Measurements from ENCODE around the gene IGF2BP2. TPM values are rescaled to one million over a fixed set of nuclear protein-coding genes. Genes with fewer than 3 reads are reported as not detected.

IGF2BP2 gene
- total RNA-seq, 4 donors from 2014 or later = 3.0 to 13.8 (median 6.8) TPM

DNA sequence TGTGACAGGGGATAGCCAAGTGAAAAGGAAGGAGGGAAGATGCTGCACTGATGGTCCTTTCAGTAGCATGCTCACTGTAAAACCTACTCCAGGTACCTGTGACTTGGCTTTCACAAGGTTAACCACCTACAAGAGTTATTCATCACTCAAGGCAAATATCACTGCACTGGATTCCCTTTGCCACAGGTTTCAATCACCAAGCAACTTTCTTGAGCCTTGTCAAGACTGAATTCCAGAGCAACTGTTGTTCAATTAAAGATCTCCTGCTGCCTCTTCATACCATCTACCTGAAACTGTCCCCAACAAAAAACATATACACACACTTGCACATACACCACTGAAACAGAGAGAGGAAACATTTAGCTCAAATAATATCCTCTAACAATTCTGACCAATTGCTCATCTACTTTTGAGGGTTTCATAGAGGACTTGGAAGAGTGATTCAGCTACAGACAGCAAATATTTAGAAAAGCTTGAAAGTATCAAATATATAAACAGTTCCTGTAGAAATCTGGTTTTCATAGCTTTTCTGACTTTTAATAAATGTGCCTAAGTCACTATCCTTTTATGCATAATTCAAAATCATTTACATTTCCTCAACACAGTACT, 6.5 kb downstream of the IGF2BP2 start:
- H3K27ac ChIP-seq = no peak overlapping the region
- no peaks in the 10 kb centered on the region for H3K9me3 ChIP-seq
- no peak for DNase-seq
- no peaks in the 10 kb centered on the region for H3K36me3 ChIP-seq
- peaks cover 3 to 17% (median 5%) of the 10 kb centered on the region in 3 donors for H3K4me1 ChIP-seq
- no peak for TF ChIP-seq POLR2A (IDR thresholded peaks at IDR 0.05)
- TF ChIP-seq, protein P1, sequence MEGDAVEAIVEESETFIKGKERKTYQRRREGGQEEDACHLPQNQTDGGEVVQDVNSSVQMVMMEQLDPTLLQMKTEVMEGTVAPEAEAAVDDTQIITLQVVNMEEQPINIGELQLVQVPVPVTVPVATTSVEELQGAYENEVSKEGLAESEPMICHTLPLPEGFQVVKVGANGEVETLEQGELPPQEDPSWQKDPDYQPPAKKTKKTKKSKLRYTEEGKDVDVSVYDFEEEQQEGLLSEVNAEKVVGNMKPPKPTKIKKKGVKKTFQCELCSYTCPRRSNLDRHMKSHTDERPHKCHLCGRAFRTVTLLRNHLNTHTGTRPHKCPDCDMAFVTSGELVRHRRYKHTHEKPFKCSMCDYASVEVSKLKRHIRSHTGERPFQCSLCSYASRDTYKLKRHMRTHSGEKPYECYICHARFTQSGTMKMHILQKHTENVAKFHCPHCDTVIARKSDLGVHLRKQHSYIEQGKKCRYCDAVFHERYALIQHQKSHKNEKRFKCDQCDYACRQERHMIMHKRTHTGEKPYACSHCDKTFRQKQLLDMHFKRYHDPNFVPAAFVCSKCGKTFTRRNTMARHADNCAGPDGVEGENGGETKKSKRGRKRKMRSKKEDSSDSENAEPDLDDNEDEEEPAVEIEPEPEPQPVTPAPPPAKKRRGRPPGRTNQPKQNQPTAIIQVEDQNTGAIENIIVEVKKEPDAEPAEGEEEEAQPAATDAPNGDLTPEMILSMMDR (IDR thresholded peaks at IDR 0.05) = no peak
- no peak overlapping the region for H3K4me3 ChIP-seq
- intact Hi-C loops (cut with DNase I) = no loop called here
- H3K27me3 ChIP-seq = peaks cover 0 to 79% (median 12%) of the 10 kb centered on the region in 4 donors

DNA sequence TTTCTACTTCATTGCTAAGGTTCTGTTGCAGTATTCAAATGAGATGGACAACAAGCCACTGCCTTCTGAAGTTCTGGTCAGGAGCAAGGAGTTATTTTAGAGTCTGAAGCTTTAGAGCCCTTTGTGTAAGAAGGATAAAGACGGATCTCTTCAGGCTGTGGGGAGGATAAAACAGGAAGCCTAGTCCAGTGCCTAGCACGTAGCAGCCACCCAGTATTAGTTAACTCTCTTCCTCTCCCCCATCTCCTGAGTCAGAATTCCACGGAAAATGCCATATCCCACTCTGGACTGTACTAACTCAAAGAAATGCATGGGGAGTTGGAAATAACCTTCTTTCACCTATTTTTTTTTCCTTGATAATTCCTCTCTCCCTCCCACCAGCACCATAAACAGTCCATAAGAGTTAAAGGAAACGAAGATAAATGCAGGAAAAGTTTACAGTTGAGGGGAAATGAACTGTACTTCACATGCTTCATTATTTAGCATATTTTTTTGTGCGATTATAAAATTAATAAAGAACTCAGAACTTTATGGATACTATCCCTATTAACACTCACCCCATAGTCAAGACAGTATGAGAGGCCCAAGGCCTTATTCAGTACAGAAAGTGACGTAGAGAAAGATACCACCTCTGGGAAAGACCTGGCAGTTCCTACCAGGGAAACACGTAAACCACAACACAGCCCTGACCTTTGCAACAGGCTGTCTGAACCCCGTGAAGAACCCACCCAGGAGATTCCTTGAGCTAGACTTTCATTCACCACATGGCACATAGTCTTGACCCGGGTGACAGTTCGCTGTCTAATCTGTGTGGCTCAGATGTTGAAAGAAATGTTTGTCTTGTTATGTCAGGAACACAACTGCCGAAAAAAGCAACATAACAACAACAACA, 9.2 kb downstream of the IGF2BP2 start:
- no peaks in the 10 kb centered on the region for H3K36me3 ChIP-seq
- peaks cover 0 to under 1% (median 0%) of the 10 kb centered on the region in 3 donors for H3K4me1 ChIP-seq
- no peak overlapping the region for H3K4me3 ChIP-seq
- intact Hi-C loops (cut with DNase I) = no loop called here
- 72 to 75% methylated on average over 11 of the region's 11 CpGs for WGBS, 2 donors
- no peaks in the 10 kb centered on the region for H3K9me3 ChIP-seq
- TF ChIP-seq, protein P1 (IDR thresholded peaks at IDR 0.05) = no peak
- TF ChIP-seq POLR2A (IDR thresholded peaks at IDR 0.05) = no peak
- no peak overlapping the region for H3K27ac ChIP-seq
- H3K27me3 ChIP-seq = peaks cover 0 to 51% (median 0%) of the 10 kb centered on the region in 4 donors
- no peak for DNase-seq

DNA sequence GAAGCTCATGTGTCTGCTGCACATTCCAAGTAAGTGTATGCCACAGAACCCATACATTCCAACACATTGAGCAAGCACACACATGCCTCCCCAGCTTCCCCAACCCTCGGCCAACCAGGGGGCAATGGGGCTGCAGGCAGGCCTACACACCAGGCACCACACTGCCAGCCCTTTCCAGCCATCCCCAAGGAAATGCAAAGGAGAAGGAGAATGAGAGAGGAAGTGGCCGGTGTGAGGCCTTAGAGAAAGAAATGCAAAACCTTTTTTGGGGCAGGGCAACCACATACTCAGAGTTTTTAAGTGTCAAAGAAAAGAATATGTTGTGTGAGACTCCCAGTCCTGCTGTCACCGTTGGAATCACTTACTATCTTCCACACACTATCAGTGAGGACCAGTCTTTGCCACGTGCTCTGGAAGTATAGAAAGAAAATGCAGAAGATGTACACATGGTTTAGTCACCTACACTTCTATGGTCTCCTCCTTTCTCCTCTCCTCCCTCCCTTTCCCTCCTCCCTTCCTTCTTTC, 11.1 kb downstream of the IGF2BP2 start:
- TF ChIP-seq POLR2A (IDR thresholded peaks at IDR 0.05) = no peak
- TF ChIP-seq, protein P1 (IDR thresholded peaks at IDR 0.05) = no peak
- Histone ChIP-seq H3K36me3 (no peaks in the 10 kb centered on the region), H3K4me1 (no peaks in the 10 kb centered on the region), H3K27me3 (peaks cover 0 to 32% (median 0%) of the 10 kb centered on the region in 4 donors), H3K4me3 (no peak overlapping the region), H3K9me3 (no peaks in the 10 kb centered on the region), H3K27ac (no peak overlapping the region)
- intact Hi-C loops (cut with DNase I) = no loop called here
- DNase-seq = no peak
- 48 to 57% methylated on average over 4 of the region's 4 CpGs for WGBS, 2 donors

DNA sequence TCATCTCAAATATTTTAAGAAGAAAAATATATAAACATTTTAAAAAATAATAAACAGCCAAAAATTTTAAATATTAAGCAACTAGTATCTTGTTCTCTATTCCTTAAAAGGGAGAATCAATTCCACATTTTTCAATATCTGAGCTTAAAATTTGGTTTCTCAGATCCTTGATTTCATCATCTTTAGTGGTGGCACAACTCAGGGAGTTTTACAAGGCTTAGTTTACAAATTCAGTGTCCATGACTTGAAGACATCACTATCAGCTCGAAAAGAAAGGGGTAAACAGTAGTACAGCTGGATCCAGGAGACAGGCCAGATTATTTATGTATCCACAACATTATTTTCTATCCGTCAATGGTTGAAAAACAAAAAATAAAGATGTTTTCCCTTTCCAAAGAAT, 11.6 kb downstream of the IGF2BP2 start:
- Histone ChIP-seq H3K36me3 (no peaks in the 10 kb centered on the region), H3K27me3 (peaks cover 0 to 27% (median 0%) of the 10 kb centered on the region in 4 donors), H3K27ac (no peak overlapping the region), H3K4me3 (no peak overlapping the region), H3K4me1 (no peaks in the 10 kb centered on the region), H3K9me3 (no peaks in the 10 kb centered on the region)
- TF ChIP-seq POLR2A (IDR thresholded peaks at IDR 0.05) = no peak
- TF ChIP-seq, protein P1 (IDR thresholded peaks at IDR 0.05) = no peak
- intact Hi-C loops (cut with DNase I) = no loop called here
- 73 to 80% methylated on average over 2 of the region's 2 CpGs for WGBS, 2 donors
- no peak for DNase-seq

All from esophagus squamous epithelium (tissue), 5 donors.